Measurements from ENCODE around the gene SSU72.

DNA sequence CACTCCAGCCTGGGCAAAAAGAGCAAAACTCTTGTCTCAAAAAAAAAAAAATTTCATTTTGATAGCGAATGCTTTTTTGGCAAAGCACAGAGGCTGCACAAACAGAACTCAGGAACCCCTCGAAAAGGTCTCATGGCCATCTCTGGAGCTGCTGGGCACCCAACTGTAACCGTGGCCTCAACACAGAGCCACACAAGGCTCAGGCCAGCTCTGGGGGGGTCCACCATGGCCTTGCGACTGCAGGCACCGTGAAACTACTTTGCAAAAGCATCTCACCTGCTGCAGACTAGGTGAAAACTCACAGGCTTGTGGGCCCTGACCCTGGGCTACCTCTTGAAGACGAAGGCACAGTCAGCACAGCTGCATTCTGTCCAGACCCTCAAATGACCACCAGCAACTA, 18.2 kb downstream of the SSU72 start:
- TF ChIP-seq, protein P1, sequence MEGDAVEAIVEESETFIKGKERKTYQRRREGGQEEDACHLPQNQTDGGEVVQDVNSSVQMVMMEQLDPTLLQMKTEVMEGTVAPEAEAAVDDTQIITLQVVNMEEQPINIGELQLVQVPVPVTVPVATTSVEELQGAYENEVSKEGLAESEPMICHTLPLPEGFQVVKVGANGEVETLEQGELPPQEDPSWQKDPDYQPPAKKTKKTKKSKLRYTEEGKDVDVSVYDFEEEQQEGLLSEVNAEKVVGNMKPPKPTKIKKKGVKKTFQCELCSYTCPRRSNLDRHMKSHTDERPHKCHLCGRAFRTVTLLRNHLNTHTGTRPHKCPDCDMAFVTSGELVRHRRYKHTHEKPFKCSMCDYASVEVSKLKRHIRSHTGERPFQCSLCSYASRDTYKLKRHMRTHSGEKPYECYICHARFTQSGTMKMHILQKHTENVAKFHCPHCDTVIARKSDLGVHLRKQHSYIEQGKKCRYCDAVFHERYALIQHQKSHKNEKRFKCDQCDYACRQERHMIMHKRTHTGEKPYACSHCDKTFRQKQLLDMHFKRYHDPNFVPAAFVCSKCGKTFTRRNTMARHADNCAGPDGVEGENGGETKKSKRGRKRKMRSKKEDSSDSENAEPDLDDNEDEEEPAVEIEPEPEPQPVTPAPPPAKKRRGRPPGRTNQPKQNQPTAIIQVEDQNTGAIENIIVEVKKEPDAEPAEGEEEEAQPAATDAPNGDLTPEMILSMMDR (IDR thresholded peaks at IDR 0.05), result no peak
- TF ChIP-seq POLR2A (IDR thresholded peaks at IDR 0.05), result no peak

Measured in stomach (tissue), 4 donors.